ENCODE data around the gene KDELR1. TPM values are rescaled to one million over a fixed set of nuclear protein-coding genes. Genes with fewer than 3 reads are reported as not detected.

KDELR1 gene
- total and polyA plus RNA-seq, 2 of the 13 experiments (the other 11 are each of a cell fraction or from before 2014, with no cell fraction given) = 134 to 185 TPM

DNA sequence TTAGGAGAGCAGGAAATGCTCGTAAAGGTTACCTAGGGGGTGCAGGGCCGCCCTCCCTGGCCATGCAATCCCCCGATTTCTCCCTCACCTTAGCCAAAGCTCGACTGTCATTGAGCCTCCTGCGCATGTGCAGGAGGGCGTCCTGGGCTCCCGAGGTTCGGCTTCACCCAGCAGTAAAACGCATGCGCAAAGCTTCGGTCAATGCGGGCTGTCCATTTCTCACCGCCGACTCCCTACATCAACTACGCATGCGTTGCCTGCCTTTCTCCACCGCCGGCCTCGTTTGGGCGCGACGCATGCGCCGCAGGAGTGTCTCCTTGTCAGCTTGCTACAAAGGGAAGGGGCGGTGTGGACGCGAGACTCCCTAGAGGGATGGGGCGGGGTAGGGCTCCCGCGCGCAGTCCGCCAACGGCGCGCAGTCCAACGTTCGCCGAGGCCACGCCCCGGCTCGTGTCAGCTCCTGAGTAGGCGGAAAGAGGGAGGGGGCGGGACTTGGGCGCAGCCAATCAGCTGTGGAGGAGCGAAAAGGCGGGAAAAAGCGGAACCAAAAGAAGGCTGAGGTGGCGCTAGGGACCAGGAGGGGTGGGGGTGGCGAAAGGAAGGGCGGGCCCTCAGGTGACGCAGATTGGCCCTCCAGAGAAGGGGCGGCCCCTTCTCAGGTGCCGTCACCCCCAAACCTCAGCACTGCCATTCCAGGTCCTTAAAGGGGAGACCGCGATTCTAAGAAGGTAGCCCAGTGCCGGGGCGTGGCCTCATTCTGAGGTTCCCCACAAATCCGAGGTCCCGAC lies 27.3 kb downstream of the KDELR1 start, which contains the start of the genes SYNGR4 and TMEM143 (continued):
- TF ChIP-seq ZNF331 (CRISPR knock-in tag; IDR thresholded peaks at IDR 0.05) (no peak), ARNTL (CRISPR knock-in tag; IDR thresholded peaks at IDR 0.05) (peak; percentile 33; the same call in 1 of the 2 replicates), SMARCC2 (IDR thresholded peaks at IDR 0.05) (no peak), RNF2 (conservative IDR thresholded peaks at IDR 0.05; ENCODE audit: low read depth) (peak; percentile 61; the same call in 1 of the 2 replicates), ZNF781 (CRISPR knock-in tag; IDR thresholded peaks at IDR 0.05; ENCODE audit: borderline replicate concordance, not compliant biosample characterization) (no peak), POGK (CRISPR knock-in tag; conservative IDR thresholded peaks at IDR 0.05) (0 out of 2 replicates have a peak, but pooled peaks have one; percentile 11)

DNA sequence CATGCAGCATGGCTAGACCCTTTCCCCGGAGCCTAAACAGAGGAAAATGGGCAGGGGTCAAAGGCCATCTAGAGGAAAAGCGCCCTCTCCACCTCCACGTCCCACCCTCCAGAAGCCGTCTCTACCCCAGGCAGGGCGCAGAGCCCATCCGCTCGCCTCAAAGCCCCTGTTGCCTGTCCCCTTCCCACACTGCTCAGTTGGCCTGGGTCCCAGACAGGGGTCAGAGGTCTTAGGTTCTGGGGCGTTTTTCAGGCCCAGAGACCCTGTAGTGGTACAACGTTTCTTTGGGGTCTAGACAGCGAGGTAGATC lies 27.9 kb downstream of the KDELR1 start:
- ATAC-seq = peak; percentile 59
- in situ Hi-C loops (cut with HindIII; ENCODE audit: extremely low pct_ligation_motif_present, low pct_unique_long_range_greater_than_20kb) (no loop called here), intact Hi-C loops (cut with micrococcal nuclease; ENCODE audit: unreplicated experiment) (no loop called here)
- no peaks in the 10 kb centered on the region for H3K79me2 ChIP-seq (ENCODE audit: insufficient read depth, low read length)
- no peaks in the 10 kb centered on the region for H3K27me3 ChIP-seq (ENCODE audit: control insufficient read depth in 1 of 2, insufficient read depth in 2 of 2, low read length in 2 of 2)
- peak overlapping the region; percentile 96 for H3K27ac ChIP-seq (ENCODE audit: extremely low read length, insufficient read depth, low read length)
- peaks cover 0 to 2% of the 10 kb centered on the region in 2 experiments; a peak in 1 of 5 replicates for H3K36me3 ChIP-seq (replicated peaks in 1 of 2; ENCODE audit: control insufficient read depth in 1 of 2, insufficient read depth in 2 of 2, low read length in 2 of 2)
- peak overlapping the region; percentile 99 for H3K4me2 ChIP-seq (ENCODE audit: low read depth, low read length)
- WGBS (ENCODE audit: low lambda C conversion rate) = 7% methylated on average over 3 of the region's 10 CpGs
- DNase-seq (ENCODE audit: low spot score) = no peak
- peak overlapping the region; percentile 47 to 86 (median 71) for H3K4me3 ChIP-seq (replicated peaks in 1 of 3; ENCODE audit: insufficient read depth in 1 of 3, low read depth in 2 of 3, low read length in 3 of 3)
- H4K20me1 ChIP-seq (ENCODE audit: insufficient read depth, low read length) = no peaks in the 10 kb centered on the region
- BruUV-seq (replicated peaks) = TSS peak; percentile 91
- POLR2A ChIA-PET = interaction anchor here (0.6 to 2.7 kb wide), 16 partner anchors 9 to 256 kb away, joined by 3 to 107 read pairs (median 6); partner anchors contain the start of genes EMP3, GRIN2D, KDELR1 and RPL18
- peak overlapping the region; percentile 96 for H3K9ac ChIP-seq (ENCODE audit: insufficient read depth, low read depth, low read length)
- H3K4me1 ChIP-seq (ENCODE audit: insufficient read depth, low read length) = peaks cover 40% of the 10 kb centered on the region
- CTCF ChIA-PET (ENCODE audit: low intra/inter-chr PET ratio, low total read pairs) = interaction anchor here (1.4 kb wide), 1 partner anchor 13 kb away, joined by 4 read pairs; no protein-coding TSS in a partner anchor
- FAIRE-seq = no peak
- H3K9me3 ChIP-seq (ENCODE audit: low read length) = no peaks in the 10 kb centered on the region
- no peak overlapping the region for H2AFZ ChIP-seq (ENCODE audit: low read length)
- TF ChIP-seq ZNF572 (CRISPR knock-in tag; IDR thresholded peaks at IDR 0.05) (peak; percentile 62; the same call in 1 of the 2 replicates), NR2F1 (CRISPR knock-in tag; IDR thresholded peaks at IDR 0.05) (peak; percentile 47 to 88), ZNF329 (CRISPR knock-in tag; IDR thresholded peaks at IDR 0.05; ENCODE audit: low read depth) (no peak), ZNF605 (CRISPR knock-in tag; IDR thresholded peaks at IDR 0.05) (peak; percentile 41; the same call in 1 of the 2 replicates), KLF13 (CRISPR knock-in tag; IDR thresholded peaks at IDR 0.05) (0 out of 2 replicates have a peak, but pooled peaks have one; percentile 37), ZNF580 (CRISPR knock-in tag; IDR thresholded peaks at IDR 0.05; ENCODE audit: borderline replicate concordance, low read depth) (peak; percentile 50; the same call in 1 of the 2 replicates), ZBTB37 (CRISPR knock-in tag; IDR thresholded peaks at IDR 0.05) (0 out of 2 replicates have a peak, but pooled peaks have one; percentile 39), FIP1L1 (IDR thresholded peaks at IDR 0.05; ENCODE audit: borderline replicate concordance, insufficient read depth, low read depth, low read length) (0 out of 2 replicates have a peak, but pooled peaks have one; percentile 58), NKX3-1 (CRISPR knock-in tag; IDR thresholded peaks at IDR 0.05) (0 out of 2 replicates have a peak, but pooled peaks have one; percentile 75), GATAD2A (CRISPR knock-in tag; IDR thresholded peaks at IDR 0.05) (0 out of 2 replicates have a peak, but pooled peaks have one; percentile 29), ZNF282 (IDR thresholded peaks at IDR 0.05; ENCODE audit: partially characterized antibody) (no peak), NFE2L1 (CRISPR knock-in tag; IDR thresholded peaks at IDR 0.05; ENCODE audit: borderline replicate concordance) (peak; percentile 58; the same call in 1 of the 2 replicates), ZFY (CRISPR knock-in tag; IDR thresholded peaks at IDR 0.05) (peak; percentile 57)

Data from HepG2 (cell line).